ENCODE results near the gene ATP6V0B. TPM values are rescaled to one million over a fixed set of nuclear protein-coding genes. Genes with fewer than 3 reads are reported as not detected.

The ATP6V0B gene
- total and polyA plus RNA-seq, 2 of the 8 experiments (the other 6 are each of a cell fraction or from before 2014, with no cell fraction given): 105 to 308 TPM

DNA sequence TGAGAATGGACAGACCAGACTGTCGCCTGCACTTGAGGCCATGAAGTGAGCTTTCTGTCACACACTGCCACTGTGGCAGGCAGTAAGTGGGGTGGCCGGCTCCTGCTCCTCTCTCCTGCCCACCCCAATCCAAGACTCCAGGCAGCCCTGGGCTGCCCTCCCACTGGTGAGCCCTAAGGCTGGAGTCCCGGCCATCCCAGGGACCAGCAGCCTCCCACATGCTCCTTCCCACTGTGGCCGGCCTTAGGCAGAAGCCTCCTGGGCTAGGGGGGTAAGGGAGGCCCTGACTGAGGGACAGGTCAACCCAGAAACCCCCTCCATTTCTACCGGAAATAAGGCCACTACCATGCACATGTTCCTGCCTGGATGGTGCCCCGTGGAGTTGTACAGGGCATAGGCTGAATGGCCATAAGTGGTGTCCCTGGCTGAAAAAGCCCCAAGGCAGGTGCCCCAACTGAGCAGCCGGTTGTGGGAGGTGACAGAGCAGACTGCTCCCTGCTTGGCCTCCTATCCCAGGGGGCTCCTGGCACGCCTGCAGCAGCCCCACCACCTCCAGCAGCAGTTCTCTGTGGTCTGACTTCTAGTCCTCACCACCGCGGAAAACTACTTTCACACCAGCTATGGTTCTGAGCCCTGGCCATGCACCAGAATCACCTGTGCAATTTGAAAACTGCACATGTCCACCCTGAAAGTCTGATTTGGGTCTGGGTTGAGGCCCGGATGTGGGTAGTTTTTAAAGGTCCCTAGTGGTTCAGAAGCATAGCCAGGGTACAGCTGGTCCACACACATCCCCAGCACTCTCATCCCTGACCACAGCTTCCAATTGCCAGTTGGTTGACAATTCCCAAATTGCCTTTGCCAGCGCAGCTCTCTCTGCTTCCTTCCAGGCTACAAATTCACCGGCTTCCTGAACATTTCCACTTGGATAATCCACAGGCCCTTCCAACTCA, 42.8 kb upstream of the ATP6V0B start (continued):
- TF ChIP-seq SIRT6 (IDR thresholded peaks at IDR 0.05; ENCODE audit: low read length): no peak
